Fibroblast of lung (primary cell): ENCODE results near the gene ALDH3B2. TPM values are rescaled to one million over a fixed set of nuclear protein-coding genes. Genes with fewer than 3 reads are reported as not detected.
"Not testable (repeated sequence)": the region's sequence is repeated elsewhere in the genome, so short reads cannot be mapped to it uniquely, and the experiment has no call there.

Source experiments
- DNase-seq, 2 donors: peaks; one replicate each; pipeline versions ENCODE4 v3.0.0 to v3.0.0-alpha.2; 2010; ENCODE audit warnings: low read depth in 2 of 2
- H2AFZ ChIP-seq: 2 replicates; pipeline ENCODE4 v1.5.1; 2012; ENCODE audit warnings: low read length, control low read depth, inconsistent platforms
- H3K27ac ChIP-seq: 2 replicates; pipeline ENCODE4 v1.5.1; 2011; ENCODE audit warnings: low read length, control low read depth; ENCODE audit not compliant: insufficient read depth
- H3K27me3 ChIP-seq: 2 replicates; pipeline ENCODE4 v1.5.1; 2011; ENCODE audit warnings: mild to moderate bottlenecking, low read length; ENCODE audit not compliant: control insufficient read depth, insufficient read depth
- H3K36me3 ChIP-seq: 2 replicates; pipeline ENCODE4 v1.5.1; 2011; ENCODE audit warnings: low read length; ENCODE audit not compliant: control insufficient read depth, insufficient read depth
- H3K4me1 ChIP-seq: 2 replicates; pipeline ENCODE4 v1.5.1; 2011; ENCODE audit warnings: low read length; ENCODE audit not compliant: control insufficient read depth, insufficient read depth; ENCODE audit errors: extremely low read depth
- H3K4me2 ChIP-seq: 2 replicates; pipeline ENCODE4 v1.5.1; 2011; ENCODE audit warnings: low read length, control low read depth; ENCODE audit not compliant: insufficient read depth; ENCODE audit errors: extremely low read depth
- H3K4me3 ChIP-seq, 4 experiments: fragments of 200-600 bp in 1 of 4; sonication (generic) in 1 of 4; replicated peaks in 1 of 4; 2 replicates each; pipeline ENCODE4 v1.5.1; 2011 to 2016; ENCODE audit warnings: low read length in 4 of 4, low read depth in 3 of 4, mild to moderate bottlenecking in 3 of 4, control low read depth in 2 of 4, inconsistent platforms in 1 of 4, mixed read lengths in 1 of 4; ENCODE audit not compliant: insufficient read depth in 1 of 4; ENCODE audit errors: control extremely low read depth in 1 of 4
- H3K79me2 ChIP-seq: 2 replicates; pipeline ENCODE4 v1.5.1; 2012; ENCODE audit warnings: mild to moderate bottlenecking, low read length, inconsistent platforms; ENCODE audit not compliant: control insufficient read depth, insufficient read depth
- H3K9ac ChIP-seq: 2 replicates; pipeline ENCODE4 v1.5.1; 2011; ENCODE audit warnings: mild to moderate bottlenecking, low read length, control low read depth; ENCODE audit not compliant: insufficient read depth
- H3K9me3 ChIP-seq: 2 replicates; pipeline ENCODE4 v1.5.1; 2012; ENCODE audit warnings: low read depth, low read length; ENCODE audit not compliant: control insufficient read depth, insufficient read depth
- H4K20me1 ChIP-seq: 2 replicates; pipeline ENCODE4 v1.5.1; 2011; ENCODE audit warnings: low read length; ENCODE audit not compliant: control insufficient read depth, insufficient read depth; ENCODE audit errors: extremely low read depth
- EZH2 ChIP-seq: IDR thresholded peaks from 2 replicates; pipeline ENCODE4 v1.5.1; 2012; ENCODE audit warnings: low read length, control low read depth, mild to moderate bottlenecking; ENCODE audit errors: missing control alignments
- polyA plus RNA-seq, 2 donors: library from polyadenylated mRNA; depleted of rRNA in 1 of 2; stranded (reverse) in 1 of 2; unstranded in 1 of 2; fragments of >200 nt; gene quantifications; 2 replicates each; pipeline ENCODE4 v1.2.1, GENCODE V29; 2011 to 2012; ENCODE audit warnings: missing spikeins in 1 of 2
- total RNA-seq: library from RNA; depleted of rRNA; stranded (reverse); fragments of >200 nt; gene quantifications from 2 replicates; pipeline ENCODE4 v1.2.1, GENCODE V29; 2014
- TF ChIP-seq, protein P1 (sequence below), 2 donors: IDR thresholded peaks in 1 of 2; conservative IDR thresholded peaks in 1 of 2; 1 replicate in 1 of 2; 2 replicates in 1 of 2; pipeline ENCODE4 v1.5.1; 2011 to 2012; ENCODE audit warnings: low read length in 2 of 2, control low read depth in 1 of 2, inconsistent platforms in 1 of 2, low read depth in 1 of 2, mild to moderate bottlenecking in 1 of 2

ALDH3B2 gene
- total and polyA plus RNA-seq, 2 donors (not counting 1 experiment from before 2014, with no cell fraction given), result not detected

GRCh38 chr11:67638535-67639437 lies 35.6 kb downstream of the ALDH3B2 start:
- Histone ChIP-seq H3K9me3 (no peaks in the 10 kb centered on the region), H2AFZ (no peak overlapping the region), H3K36me3 (no peaks in the 10 kb centered on the region), H4K20me1 (no peaks in the 10 kb centered on the region), H3K27me3 (no peaks in the 10 kb centered on the region), H3K4me3 (no peak overlapping the region), H3K4me1 (no peaks in the 10 kb centered on the region), H3K9ac (no peak overlapping the region), H3K27ac (no peak overlapping the region), H3K79me2 (no peaks in the 10 kb centered on the region), H3K4me2 (no peak overlapping the region)
- no peak for DNase-seq
- TF ChIP-seq EZH2, result no peak
- TF ChIP-seq, protein P1, sequence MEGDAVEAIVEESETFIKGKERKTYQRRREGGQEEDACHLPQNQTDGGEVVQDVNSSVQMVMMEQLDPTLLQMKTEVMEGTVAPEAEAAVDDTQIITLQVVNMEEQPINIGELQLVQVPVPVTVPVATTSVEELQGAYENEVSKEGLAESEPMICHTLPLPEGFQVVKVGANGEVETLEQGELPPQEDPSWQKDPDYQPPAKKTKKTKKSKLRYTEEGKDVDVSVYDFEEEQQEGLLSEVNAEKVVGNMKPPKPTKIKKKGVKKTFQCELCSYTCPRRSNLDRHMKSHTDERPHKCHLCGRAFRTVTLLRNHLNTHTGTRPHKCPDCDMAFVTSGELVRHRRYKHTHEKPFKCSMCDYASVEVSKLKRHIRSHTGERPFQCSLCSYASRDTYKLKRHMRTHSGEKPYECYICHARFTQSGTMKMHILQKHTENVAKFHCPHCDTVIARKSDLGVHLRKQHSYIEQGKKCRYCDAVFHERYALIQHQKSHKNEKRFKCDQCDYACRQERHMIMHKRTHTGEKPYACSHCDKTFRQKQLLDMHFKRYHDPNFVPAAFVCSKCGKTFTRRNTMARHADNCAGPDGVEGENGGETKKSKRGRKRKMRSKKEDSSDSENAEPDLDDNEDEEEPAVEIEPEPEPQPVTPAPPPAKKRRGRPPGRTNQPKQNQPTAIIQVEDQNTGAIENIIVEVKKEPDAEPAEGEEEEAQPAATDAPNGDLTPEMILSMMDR (conservative IDR thresholded peaks at IDR 0.05 in 1 of 2, IDR thresholded peaks at IDR 0.05 in 1 of 2; ENCODE audit: low read depth in 1 of 2, low read length in 2 of 2), result no peak

GRCh38 chr11:67637441-67637840 lies 37.0 kb downstream of the ALDH3B2 start:
- not testable (repeated sequence) for H3K9me3 ChIP-seq, H3K36me3 ChIP-seq, H2AFZ ChIP-seq, DNase-seq, H3K27ac ChIP-seq, H3K4me2 ChIP-seq, H3K4me1 ChIP-seq, H3K79me2 ChIP-seq, H3K27me3 ChIP-seq, H3K9ac ChIP-seq, H3K4me3 ChIP-seq, H4K20me1 ChIP-seq

DNA sequence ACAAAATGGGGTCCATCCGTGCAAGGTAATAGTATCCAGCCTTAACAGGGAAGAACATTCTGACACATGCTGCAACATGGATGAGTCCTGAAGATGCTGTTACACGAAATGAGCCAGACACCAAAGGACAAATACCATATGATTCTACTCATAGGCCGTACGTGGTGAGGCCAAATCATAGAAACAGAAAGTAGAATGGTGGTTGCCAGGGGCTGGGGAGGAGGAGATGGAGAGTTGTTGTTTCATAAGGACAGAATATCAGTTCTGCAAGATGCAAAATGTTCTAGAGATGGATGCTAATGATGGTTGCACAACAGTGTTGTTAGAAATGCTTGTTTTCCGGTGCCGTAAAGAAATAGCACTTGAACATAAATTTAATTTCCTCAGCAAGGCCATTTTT lies 37.5 kb downstream of the ALDH3B2 start:
- H3K4me3 ChIP-seq, result no peak overlapping the region
- no peak overlapping the region for H2AFZ ChIP-seq
- no peaks in the 10 kb centered on the region for H3K36me3 ChIP-seq
- no peak for DNase-seq
- no peaks in the 10 kb centered on the region for H3K9me3 ChIP-seq
- H3K27ac ChIP-seq, result no peak overlapping the region
- TF ChIP-seq, protein P1 (conservative IDR thresholded peaks at IDR 0.05 in 1 of 2, IDR thresholded peaks at IDR 0.05 in 1 of 2; ENCODE audit: low read depth in 1 of 2, low read length in 2 of 2), result no peak
- no peaks in the 10 kb centered on the region for H3K79me2 ChIP-seq
- H3K27me3 ChIP-seq, result no peaks in the 10 kb centered on the region
- no peaks in the 10 kb centered on the region for H4K20me1 ChIP-seq
- H3K4me2 ChIP-seq, result no peak overlapping the region
- no peaks in the 10 kb centered on the region for H3K4me1 ChIP-seq
- no peak overlapping the region for H3K9ac ChIP-seq
